Activated CD8-positive, alpha-beta memory T cell treated with anti-CD3 and anti-CD28 coated beads, Interleukin-2, amount 50 U/mL, for 24 hours (primary cell): ENCODE results near the gene SMIM36.
"Not testable (repeated sequence)": the region's sequence is repeated elsewhere in the genome, so short reads cannot be mapped to it uniquely, and the experiment has no call there.

Source experiments
- DNase-seq: peaks from one replicate; pipeline ENCODE4 v3.0.0-alpha.2; 2020; ENCODE audit errors: extremely low read depth

SMIM36 gene

GRCh38 chr17:55413825-55414489 is 97.3 kb downstream of the SMIM36 start:
- no peak for DNase-seq

- DNase-seq = no peak
Observed at GRCh38 chr17:55411463-55411855, 99.8 kb downstream of the SMIM36 start.

- DNase-seq = no peak
Observed at GRCh38 chr17:55410722-55411462, 100.4 kb downstream of the SMIM36 start.

- no peak for DNase-seq
Observed at GRCh38 chr17:55409030-55409800, 102.0 kb downstream of the SMIM36 start.

GRCh38 chr17:55407641-55408566 is 103.3 kb downstream of the SMIM36 start:
- no peak for DNase-seq

GRCh38 chr17:55405600-55405999 is 105.7 kb downstream of the SMIM36 start:
- DNase-seq = no peak

GRCh38 chr17:55404197-55404596 is 107.1 kb downstream of the SMIM36 start:
- DNase-seq = not testable (repeated sequence)

GRCh38 chr17:55402374-55402773 is 108.9 kb downstream of the SMIM36 start:
- no peak for DNase-seq
